ENCODE measurements around the gene SLC30A9.

DNA sequence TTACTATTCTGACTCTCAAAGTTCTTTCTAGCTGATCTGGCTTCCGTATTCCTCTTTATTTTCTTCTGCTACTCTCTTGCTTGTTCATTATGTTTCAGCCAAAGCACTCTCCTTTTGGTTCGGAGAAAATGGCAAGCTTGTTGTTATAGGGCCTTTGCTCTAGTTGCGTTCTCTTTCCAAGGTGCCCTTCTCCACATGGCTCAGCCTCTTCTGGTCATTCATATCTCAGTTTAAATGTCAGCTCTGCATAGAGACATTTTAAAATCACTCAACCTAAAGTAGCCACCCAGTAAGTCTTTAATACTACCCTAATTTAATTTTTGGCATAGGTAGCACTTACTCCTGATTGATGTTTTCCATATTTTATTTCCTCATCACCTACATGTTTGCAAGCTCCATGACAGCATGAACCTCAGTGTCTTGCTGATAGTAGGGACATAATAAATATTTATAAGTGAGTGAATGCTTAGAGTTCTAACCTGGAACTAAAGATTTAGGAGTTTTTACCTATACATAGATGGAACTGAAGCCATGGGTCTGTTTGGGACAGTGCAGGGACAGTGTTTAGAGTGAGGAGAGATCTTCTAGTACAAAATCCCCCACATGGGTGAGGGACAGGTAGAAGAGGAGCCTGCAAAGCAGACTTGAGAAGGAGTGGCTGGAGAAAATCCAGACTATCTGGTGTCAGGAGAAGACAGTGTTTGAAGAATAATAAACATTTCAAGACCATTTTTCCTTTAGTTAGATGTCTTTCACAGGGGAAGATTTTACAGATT lies 17.9 kb downstream of the SLC30A9 start:
- TF ChIP-seq, protein P1, sequence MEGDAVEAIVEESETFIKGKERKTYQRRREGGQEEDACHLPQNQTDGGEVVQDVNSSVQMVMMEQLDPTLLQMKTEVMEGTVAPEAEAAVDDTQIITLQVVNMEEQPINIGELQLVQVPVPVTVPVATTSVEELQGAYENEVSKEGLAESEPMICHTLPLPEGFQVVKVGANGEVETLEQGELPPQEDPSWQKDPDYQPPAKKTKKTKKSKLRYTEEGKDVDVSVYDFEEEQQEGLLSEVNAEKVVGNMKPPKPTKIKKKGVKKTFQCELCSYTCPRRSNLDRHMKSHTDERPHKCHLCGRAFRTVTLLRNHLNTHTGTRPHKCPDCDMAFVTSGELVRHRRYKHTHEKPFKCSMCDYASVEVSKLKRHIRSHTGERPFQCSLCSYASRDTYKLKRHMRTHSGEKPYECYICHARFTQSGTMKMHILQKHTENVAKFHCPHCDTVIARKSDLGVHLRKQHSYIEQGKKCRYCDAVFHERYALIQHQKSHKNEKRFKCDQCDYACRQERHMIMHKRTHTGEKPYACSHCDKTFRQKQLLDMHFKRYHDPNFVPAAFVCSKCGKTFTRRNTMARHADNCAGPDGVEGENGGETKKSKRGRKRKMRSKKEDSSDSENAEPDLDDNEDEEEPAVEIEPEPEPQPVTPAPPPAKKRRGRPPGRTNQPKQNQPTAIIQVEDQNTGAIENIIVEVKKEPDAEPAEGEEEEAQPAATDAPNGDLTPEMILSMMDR (IDR thresholded peaks at IDR 0.05), result no peak
- no peak for TF ChIP-seq POLR2A (IDR thresholded peaks at IDR 0.05)

Measured in gastroesophageal sphincter (tissue), 3 donors.